Upper lobe of right lung (tissue), 1 donor: Measurements from ENCODE around the gene H2AZ2. TPM values are rescaled to one million over a fixed set of nuclear protein-coding genes. Genes with fewer than 3 reads are reported as not detected.
A peak's percentile ranks its signal among the peaks of the same experiment; 100 is the strongest.

Experiments used
- ATAC-seq: fragments of 200-7000 bp; cut with Tn5 transposase; one replicate; pipeline ENCODE4 v1.9.1; 2020; ENCODE audit warnings: mild to moderate bottlenecking, moderate library complexity
- DNase-seq: peaks from one replicate; pipeline ENCODE4 v3.0.0-alpha.2; 2020
- H3K27ac ChIP-seq: fragments of 200-600 bp; one replicate; pipeline ENCODE4 v1.8.0; 2022
- H3K27me3 ChIP-seq: fragments of 200-600 bp; one replicate; pipeline ENCODE4 v1.8.0; 2022; ENCODE audit warnings: mild to moderate bottlenecking
- H3K36me3 ChIP-seq: fragments of 200-600 bp; one replicate; pipeline ENCODE4 v1.8.0; 2022
- H3K4me1 ChIP-seq: fragments of 200-600 bp; one replicate; pipeline ENCODE4 v1.8.0; 2022
- H3K4me3 ChIP-seq: fragments of 200-600 bp; one replicate; pipeline ENCODE4 v1.8.0; 2022; ENCODE audit warnings: mild to moderate bottlenecking
- H3K9me3 ChIP-seq: fragments of 200-600 bp; one replicate; pipeline ENCODE4 v1.8.0; 2022
- CTCF ChIP-seq: fragments of 200-600 bp; IDR thresholded peaks from one replicate; pipeline ENCODE4 v1.8.0; 2022; ENCODE audit warnings: antibody characterized with exemption
- intact Hi-C: fragments of 100-400 bp; cut with DNase I; formaldehyde crosslinking; loops from one replicate; pipeline ENCODE4 v1.11.0; 2022
- total RNA-seq: library from RNA; stranded (reverse); fragmentation: NEBNext Ultra II Directional; extraction: Animal tissue kit (Norgen Biotek cat#: 25700); gene quantifications from one replicate; pipeline ENCODE4 v1.2.1, GENCODE V29; 2021
- donor health status: DM: no; HTN: yes; CAD: no; lungs with severe emphysema.

H2AZ2 gene
- total RNA-seq, 1 donor from 2014 or later = 131 TPM

DNA sequence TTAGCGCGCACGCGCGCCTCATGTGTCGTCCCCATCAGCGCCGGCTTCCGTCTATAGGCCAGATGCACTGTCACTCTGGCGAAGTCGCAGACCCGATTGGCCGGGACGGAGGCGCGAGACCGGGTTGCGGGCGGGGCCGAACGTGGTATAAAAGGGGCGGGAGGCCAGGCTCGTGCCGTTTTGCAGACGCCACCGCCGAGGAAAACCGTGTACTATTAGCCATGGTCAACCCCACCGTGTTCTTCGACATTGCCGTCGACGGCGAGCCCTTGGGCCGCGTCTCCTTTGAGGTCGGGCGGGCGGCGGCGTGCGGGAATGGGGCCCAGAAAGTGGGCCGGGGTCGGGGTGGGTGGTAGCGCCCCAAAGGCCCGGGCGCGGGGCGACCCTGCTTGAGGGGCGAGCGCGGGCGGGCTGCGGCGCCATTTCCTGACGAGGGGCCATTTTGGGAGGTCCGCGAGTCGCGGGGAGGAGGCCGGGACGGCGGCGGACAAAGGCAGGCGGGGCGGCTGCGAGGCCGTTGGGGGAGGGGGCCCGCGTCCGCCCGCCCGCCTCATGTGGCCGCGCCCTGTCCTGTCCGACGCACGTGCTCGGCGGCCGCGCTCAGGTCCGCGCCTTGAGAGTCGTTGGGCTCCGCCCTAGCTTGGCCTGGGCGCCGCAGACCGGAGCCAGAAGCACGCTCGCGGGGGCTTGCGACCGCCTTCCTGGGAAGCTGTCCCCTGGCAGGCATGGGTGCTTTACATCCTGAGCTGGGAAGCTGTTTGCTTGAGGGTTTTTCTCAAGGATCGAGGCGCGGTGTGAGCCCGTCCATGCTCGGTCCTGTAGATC is 51.2 kb downstream of the H2AZ2 start, which contains the start of gene PPIA:
Gene PPIA (plus strand): TSS at position 178 of the 825 bp plus-strand sequence. CDS start 44 bp downstream, at position 222.
- no peak for TF ChIP-seq CTCF
- peaks cover 36% of the 10 kb centered on the region for H3K36me3 ChIP-seq

DNA sequence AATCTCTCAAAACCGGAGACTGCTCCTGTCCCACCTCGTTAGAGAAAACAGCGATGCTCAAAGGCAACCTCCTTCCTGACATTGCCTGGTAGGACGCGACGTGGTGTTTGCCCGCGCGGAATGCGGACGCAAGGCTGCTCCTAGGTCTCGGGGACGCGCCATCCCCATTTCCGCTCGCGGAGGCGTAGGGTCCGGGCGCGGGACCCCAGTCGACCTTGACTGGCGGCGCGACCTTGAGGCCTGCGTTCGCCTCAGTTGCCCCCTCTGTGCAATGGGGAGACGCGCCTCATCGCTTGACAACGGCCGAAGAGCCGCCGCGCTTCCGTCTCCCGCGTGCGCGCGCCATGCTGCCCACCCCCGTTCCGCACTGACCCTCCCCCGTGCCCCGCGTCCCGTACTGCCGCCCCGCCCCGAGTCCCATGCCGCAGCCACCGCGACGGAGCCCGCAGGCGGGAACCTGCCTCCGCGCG is 51.8 kb downstream of the H2AZ2 start:
- ATAC-seq = peak; percentile 22
- H3K4me1 ChIP-seq = peaks cover 22% of the 10 kb centered on the region
- DNase-seq = no peak
- intact Hi-C loops = no loop called here
- H3K4me3 ChIP-seq = peak overlapping the region; percentile 92
- no peaks in the 10 kb centered on the region for H3K9me3 ChIP-seq
- no peak for TF ChIP-seq CTCF
- H3K36me3 ChIP-seq = peaks cover 29% of the 10 kb centered on the region
- H3K27ac ChIP-seq = peak overlapping the region; percentile 99
- no peaks in the 10 kb centered on the region for H3K27me3 ChIP-seq

More for the DNA sequence above, 51.2 kb downstream of the H2AZ2 start, which contains the start of gene PPIA:
- peak within 1 kb of the TSS; percentile 92 for H3K4me3 ChIP-seq
- DNase-seq = peak; percentile 99
- no peaks in the 10 kb centered on the region for H3K27me3 ChIP-seq
- H3K4me1 ChIP-seq = peaks cover 22% of the 10 kb centered on the region
- ATAC-seq = peak; percentile 95
- intact Hi-C loops = no loop called here
- no peaks in the 10 kb centered on the region for H3K9me3 ChIP-seq
- H3K27ac ChIP-seq = peak within 1 kb of the TSS; percentile 99

GRCh38 chr7:44794331-44794730 is 53.6 kb downstream of the H2AZ2 start:
- Histone ChIP-seq H3K4me1 (peaks cover 22% of the 10 kb centered on the region), H3K36me3 (peaks cover 12% of the 10 kb centered on the region), H3K27ac (no peak overlapping the region), H3K27me3 (no peaks in the 10 kb centered on the region), H3K9me3 (no peaks in the 10 kb centered on the region), H3K4me3 (no peak overlapping the region)
- intact Hi-C loops = no loop called here
- ATAC-seq = no peak
- TF ChIP-seq CTCF = no peak
- no peak for DNase-seq

- intact Hi-C loops = no loop called here
- Histone ChIP-seq H3K36me3 (peaks cover 8% of the 10 kb centered on the region), H3K4me3 (no peak overlapping the region), H3K9me3 (no peaks in the 10 kb centered on the region), H3K27ac (no peak overlapping the region), H3K4me1 (peaks cover 18% of the 10 kb centered on the region), H3K27me3 (no peaks in the 10 kb centered on the region)
- DNase-seq (no peak), ATAC-seq (no peak)
- TF ChIP-seq CTCF = no peak
Measured at GRCh38 chr7:44793919-44794318, 54.0 kb downstream of the H2AZ2 start.

DNA sequence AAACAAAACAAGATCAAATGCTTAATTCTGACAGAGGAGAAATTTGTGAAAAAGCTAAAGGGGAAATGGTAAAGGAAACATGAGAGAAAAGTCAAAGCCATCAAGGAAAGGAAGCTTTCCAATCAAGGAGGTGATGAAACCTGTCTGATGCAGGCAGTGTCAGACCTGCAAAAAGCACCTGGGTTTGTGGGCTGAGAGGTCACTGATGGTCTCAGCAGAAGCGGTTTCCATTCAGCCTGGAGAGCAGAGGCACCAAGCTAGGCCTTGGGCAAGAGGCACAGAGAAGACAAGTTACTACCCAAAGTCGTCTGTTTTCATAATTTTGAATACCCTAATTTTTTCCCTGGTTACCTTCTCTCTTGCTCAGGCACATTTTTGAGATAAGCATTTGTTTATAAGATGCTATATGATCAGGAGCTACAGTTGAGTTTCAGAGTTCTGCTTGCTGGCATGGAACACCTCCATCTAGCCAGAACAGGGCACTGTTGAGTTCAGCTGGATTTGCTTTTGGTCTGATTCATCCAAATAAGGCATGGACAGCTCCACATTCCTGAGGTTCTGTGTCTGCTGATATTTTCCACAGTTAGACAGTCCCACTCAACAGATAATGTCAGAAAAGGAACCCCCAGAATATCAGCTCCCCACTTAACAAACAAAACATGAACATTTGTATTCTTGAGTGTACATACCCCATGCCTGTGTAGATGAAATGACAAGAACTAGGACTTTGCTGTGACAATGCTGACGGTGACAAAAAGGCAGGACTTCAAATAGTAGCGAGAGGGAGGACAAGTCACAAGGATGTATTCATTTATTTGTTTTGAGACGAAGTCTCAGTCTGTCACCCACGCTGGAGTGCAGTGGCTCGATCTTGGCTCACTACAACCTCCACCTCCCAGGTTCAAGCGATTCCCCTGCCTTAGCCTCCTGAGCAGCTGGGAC is 56.3 kb downstream of the H2AZ2 start:
- H3K27me3 ChIP-seq = no peaks in the 10 kb centered on the region
- ATAC-seq (no peak), DNase-seq (no peak)
- intact Hi-C loops = no loop called here
- H3K9me3 ChIP-seq = no peaks in the 10 kb centered on the region
- H3K27ac ChIP-seq = no peak overlapping the region
- peaks cover 7% of the 10 kb centered on the region for H3K4me1 ChIP-seq
- no peaks in the 10 kb centered on the region for H3K36me3 ChIP-seq
- no peak overlapping the region for H3K4me3 ChIP-seq
- TF ChIP-seq CTCF = no peak
